Psoas muscle (tissue), 8 donors: ENCODE data around the gene CLASP1. TPM values are rescaled to one million over a fixed set of nuclear protein-coding genes. Genes with fewer than 3 reads are reported as not detected.

Experiments used
- ATAC-seq, 4 donors: fragments of 200-7000 bp; cut with Tn5 transposase; one replicate each; pipeline ENCODE4 v1.9.1; 2020; ENCODE audit warnings: moderate library complexity in 3 of 4, mild to moderate bottlenecking in 2 of 4
- DNase-seq, 2 donors: peaks; one replicate each; pipeline ENCODE4 v3.0.0-alpha.2; 2020
- H3K27ac ChIP-seq: fragments of 200-600 bp; one replicate; pipeline ENCODE4 v1.8.0; 2022
- H3K27me3 ChIP-seq, 3 donors: fragments of 200-600 bp in 1 of 3; one replicate each; pipeline versions ENCODE4 v1.6.1 to v1.8.0; 2013 to 2022; ENCODE audit warnings: low read length in 2 of 3, mild to moderate bottlenecking in 2 of 3, moderate library complexity in 1 of 3; ENCODE audit not compliant: insufficient read depth in 3 of 3
- H3K36me3 ChIP-seq, 2 donors: fragments of 200-600 bp in 1 of 2; one replicate each; pipeline versions ENCODE4 v1.6.1 to v1.8.0; 2013 to 2022; ENCODE audit warnings: low read depth in 1 of 2, mild to moderate bottlenecking in 1 of 2, moderate library complexity in 1 of 2; ENCODE audit not compliant: insufficient read depth in 1 of 2
- H3K4me1 ChIP-seq: fragments of 200-600 bp; one replicate; pipeline ENCODE4 v1.8.0; 2022
- H3K4me3 ChIP-seq: fragments of 200-600 bp; one replicate; pipeline ENCODE4 v1.8.0; 2022; ENCODE audit warnings: mild to moderate bottlenecking
- H3K9me3 ChIP-seq: fragments of 200-600 bp; one replicate; pipeline ENCODE4 v1.8.0; 2022
- WGBS, 3 donors: extraction: QIAGEN DNeasy Blood & Tissue Kit; methylation state at CpG; one replicate each; pipeline versions ENCODE4 v1.1.6 to v1.1.7; 2013; 5-methylcytosine and 5-hydroxymethylcytosine counted together
- intact Hi-C, 2 donors: fragments of 100-400 bp; cut with DNase I; formaldehyde crosslinking; loops; one replicate each; pipeline versions ENCODE4 v1.11.0 to v1.14.2; 2022
- polyA plus RNA-seq, 3 donors: library from polyadenylated mRNA; stranded (reverse); fragments of 200-250 nt; gene quantifications; one replicate each; pipeline ENCODE4 v1.2.3, GENCODE V29; 2013
- total RNA-seq, 4 donors: library from RNA; stranded (reverse); fragmentation: NEBNext Ultra II Directional in 2 of 4; extraction: Animal tissue kit (Norgen Biotek cat#: 25700) in 2 of 4; gene quantifications; one replicate each; pipeline versions ENCODE4 v1.2.1 to v1.2.4, GENCODE V29; 2021 to 2023
- TF ChIP-seq, protein P1 (sequence below): fragments of 200-600 bp; IDR thresholded peaks from one replicate; pipeline ENCODE4 v1.8.0; 2022; ENCODE audit warnings: antibody characterized with exemption
- donor health status: healthy with polysubstance abuse.
- donor health status: DM: no; HTN: no; CAD: no; lungs with moderate emphysema.
- donor health status: Bipolar disorder and iron deficiency.
- donor health status: healthy.
- donor health status: DM: yes; HTN: yes; CAD: no.
- donor health status: DM: no; HTN: no; CAD: no.
- donor health status: DM: no; HTN: no; CAD: no.
- donor health status: DM: yes; HTN: yes; CAD: no.

Gene CLASP1
- total and polyA plus RNA-seq, 7 donors: 11.6 to 60.7 (median 38.8) TPM

DNA sequence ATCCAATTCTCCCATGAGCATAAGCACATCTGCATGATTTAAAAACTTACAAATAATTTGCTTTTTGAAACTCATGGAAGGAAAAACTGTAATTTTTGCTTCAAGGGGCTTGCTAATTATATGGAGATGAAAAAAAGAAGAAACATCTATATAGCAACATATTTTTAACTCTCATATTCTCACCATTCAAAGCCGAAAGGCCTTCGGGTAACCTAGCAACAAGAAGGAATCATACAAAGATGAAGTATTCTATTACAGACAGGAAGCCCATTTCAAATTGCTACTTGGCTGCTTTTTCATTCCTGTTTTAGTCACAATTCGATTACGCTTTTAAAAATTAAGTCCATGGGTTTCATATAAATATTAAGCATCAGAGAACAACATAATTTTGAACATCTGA is 157.7 kb downstream of the CLASP1 start:
- H3K4me1 ChIP-seq: peaks cover 66% of the 10 kb centered on the region
- intact Hi-C loops: no loop called here
- TF ChIP-seq, protein P1, sequence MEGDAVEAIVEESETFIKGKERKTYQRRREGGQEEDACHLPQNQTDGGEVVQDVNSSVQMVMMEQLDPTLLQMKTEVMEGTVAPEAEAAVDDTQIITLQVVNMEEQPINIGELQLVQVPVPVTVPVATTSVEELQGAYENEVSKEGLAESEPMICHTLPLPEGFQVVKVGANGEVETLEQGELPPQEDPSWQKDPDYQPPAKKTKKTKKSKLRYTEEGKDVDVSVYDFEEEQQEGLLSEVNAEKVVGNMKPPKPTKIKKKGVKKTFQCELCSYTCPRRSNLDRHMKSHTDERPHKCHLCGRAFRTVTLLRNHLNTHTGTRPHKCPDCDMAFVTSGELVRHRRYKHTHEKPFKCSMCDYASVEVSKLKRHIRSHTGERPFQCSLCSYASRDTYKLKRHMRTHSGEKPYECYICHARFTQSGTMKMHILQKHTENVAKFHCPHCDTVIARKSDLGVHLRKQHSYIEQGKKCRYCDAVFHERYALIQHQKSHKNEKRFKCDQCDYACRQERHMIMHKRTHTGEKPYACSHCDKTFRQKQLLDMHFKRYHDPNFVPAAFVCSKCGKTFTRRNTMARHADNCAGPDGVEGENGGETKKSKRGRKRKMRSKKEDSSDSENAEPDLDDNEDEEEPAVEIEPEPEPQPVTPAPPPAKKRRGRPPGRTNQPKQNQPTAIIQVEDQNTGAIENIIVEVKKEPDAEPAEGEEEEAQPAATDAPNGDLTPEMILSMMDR: no peak

GRCh38 chr2:121490584-121491133 is 158.6 kb downstream of the CLASP1 start:
- DNase-seq (no peak), ATAC-seq (no peak)
- Histone ChIP-seq H3K4me3 (no peak overlapping the region), H3K27ac (no peak overlapping the region), H3K36me3 (peaks cover 0 to 3% of the 10 kb centered on the region in 2 donors), H3K27me3 (no peaks in the 10 kb centered on the region), H3K4me1 (peaks cover 75% of the 10 kb centered on the region), H3K9me3 (no peaks in the 10 kb centered on the region)
- TF ChIP-seq, protein P1: no peak
- 61 to 71% (median 66%) methylated on average over 3 of the region's 3 CpGs for WGBS, 3 donors
- intact Hi-C loops: no loop called here

More for the DNA sequence above, 157.7 kb downstream of the CLASP1 start:
- 12 to 25% (median 22%) methylated on average over 4 of the region's 4 CpGs for WGBS, 3 donors
- Histone ChIP-seq H3K4me3 (no peak overlapping the region), H3K27ac (no peak overlapping the region), H3K36me3 (peaks cover 0 to 5% of the 10 kb centered on the region in 2 donors), H3K9me3 (no peaks in the 10 kb centered on the region), H3K27me3 (no peaks in the 10 kb centered on the region)
- no peak for DNase-seq
- no peak for ATAC-seq

GRCh38 chr2:121489911-121490583 is 159.2 kb downstream of the CLASP1 start:
- peaks cover 81% of the 10 kb centered on the region for H3K4me1 ChIP-seq
- intact Hi-C loops: no loop called here
- peak in 2 of 4 donors; percentile 30 to 39 for ATAC-seq

DNA sequence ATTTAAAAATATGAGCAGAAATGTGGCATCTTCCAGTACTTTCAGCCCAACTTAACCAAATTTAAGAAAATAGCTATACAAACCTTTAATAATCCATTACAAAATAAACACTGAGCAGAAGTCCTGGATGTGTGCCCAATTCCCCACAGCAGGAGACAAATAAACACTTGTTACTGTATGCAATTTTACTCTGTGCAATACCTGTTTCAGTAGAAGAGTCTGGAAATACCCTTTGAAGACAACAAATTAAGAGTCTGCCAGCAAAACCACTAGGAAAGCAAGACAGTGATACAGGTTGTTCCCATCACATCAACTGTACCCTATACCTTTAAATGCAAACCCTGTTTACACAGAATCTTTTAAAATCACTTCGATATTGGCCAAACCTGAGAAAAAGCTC is 160.0 kb downstream of the CLASP1 start:
- H3K27ac ChIP-seq: no peak overlapping the region
- TF ChIP-seq, protein P1: no peak
- H3K9me3 ChIP-seq: no peaks in the 10 kb centered on the region
- H3K4me3 ChIP-seq: no peak overlapping the region
- 73 to 84% (median 79%) methylated on average over 1 of the region's 1 CpG for WGBS, 3 donors
- H3K27me3 ChIP-seq: no peaks in the 10 kb centered on the region
- peak; percentile 17 to 75 (median 54) for ATAC-seq
- DNase-seq: no peak
- intact Hi-C loops: no loop called here
- peaks cover 89% of the 10 kb centered on the region for H3K4me1 ChIP-seq
- no peaks in the 10 kb centered on the region for H3K36me3 ChIP-seq

More at GRCh38 chr2:121489911-121490583, 159.2 kb downstream of the CLASP1 start:
- DNase-seq: no peak
- Histone ChIP-seq H3K27me3 (no peaks in the 10 kb centered on the region), H3K4me3 (no peak overlapping the region), H3K36me3 (no peaks in the 10 kb centered on the region), H3K9me3 (no peaks in the 10 kb centered on the region), H3K27ac (no peak overlapping the region)
- 54 to 58% (median 57%) methylated on average over 2 of the region's 2 CpGs for whole genome bisulfite sequencing, 3 donors
- TF ChIP-seq, protein P1: no peak
